GM21381 (cell line): ENCODE data around the gene IKBIP.
"Not testable (repeated sequence)": the region's sequence is repeated elsewhere in the genome, so short reads cannot be mapped to it uniquely, and the experiment has no call there.

Source experiments
- ATAC-seq: cut with Tn5 transposase; IDR thresholded peaks from one replicate; pipeline ENCODE4 v1.9.1; 2021; ENCODE audit warnings: mild to moderate bottlenecking, moderate library complexity; ENCODE audit not compliant: unreplicated experiment

IKBIP gene, protein sequence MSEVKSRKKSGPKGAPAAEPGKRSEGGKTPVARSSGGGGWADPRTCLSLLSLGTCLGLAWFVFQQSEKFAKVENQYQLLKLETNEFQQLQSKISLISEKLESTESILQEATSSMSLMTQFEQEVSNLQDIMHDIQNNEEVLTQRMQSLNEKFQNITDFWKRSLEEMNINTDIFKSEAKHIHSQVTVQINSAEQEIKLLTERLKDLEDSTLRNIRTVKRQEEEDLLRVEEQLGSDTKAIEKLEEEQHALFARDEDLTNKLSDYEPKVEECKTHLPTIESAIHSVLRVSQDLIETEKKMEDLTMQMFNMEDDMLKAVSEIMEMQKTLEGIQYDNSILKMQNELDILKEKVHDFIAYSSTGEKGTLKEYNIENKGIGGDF

DNA sequence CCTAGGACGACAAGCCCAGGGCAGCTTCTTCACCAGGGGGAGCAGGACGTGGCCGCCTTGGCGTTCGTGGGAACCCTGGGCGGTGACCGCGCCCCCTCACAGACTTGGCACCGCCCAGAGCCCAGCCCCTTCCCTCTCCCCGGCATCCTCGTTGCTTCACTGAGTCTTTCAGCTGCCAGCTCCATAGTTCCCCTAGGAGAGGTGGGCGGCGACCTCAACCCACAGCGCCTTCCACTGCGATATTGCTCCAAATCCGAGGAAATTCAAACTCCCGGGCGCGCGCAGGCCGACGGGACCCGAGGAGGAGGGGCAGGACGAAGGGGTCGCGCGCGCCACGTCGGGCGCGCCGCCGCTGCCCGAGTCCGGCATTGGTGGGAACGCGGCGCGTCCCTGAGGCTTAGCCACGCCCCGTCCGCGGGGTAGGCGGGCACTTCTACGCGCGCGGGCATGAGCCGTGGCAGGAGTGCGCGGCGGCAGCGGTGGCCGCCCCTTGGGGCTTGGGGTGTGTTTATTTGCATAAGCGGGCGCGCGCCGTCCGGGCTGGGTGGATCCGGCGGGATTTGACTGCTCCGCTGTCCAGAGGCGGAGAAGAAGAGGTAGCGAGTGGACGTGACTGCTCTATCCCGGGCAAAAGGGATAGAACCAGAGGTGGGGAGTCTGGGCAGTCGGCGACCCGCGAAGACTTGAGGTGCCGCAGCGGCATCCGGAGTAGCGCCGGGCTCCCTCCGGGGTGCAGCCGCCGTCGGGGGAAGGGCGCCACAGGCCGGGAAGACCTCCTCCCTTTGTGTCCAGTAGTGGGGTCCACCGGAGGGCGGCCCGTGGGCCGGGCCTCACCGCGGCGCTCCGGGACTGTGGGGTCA is at the start of gene IKBIP, which contains the start of gene APAF1:
Gene IKBIP (minus strand): TSS at position 77 of the 860 bp plus-strand sequence. CDS start 87 bp downstream, outside the sequence.
Gene APAF1 (plus strand): TSS at position 579 of the 860 bp plus-strand sequence. CDS start 3,070 bp downstream, outside the sequence.
- peak; percentile 84 for ATAC-seq

DNA sequence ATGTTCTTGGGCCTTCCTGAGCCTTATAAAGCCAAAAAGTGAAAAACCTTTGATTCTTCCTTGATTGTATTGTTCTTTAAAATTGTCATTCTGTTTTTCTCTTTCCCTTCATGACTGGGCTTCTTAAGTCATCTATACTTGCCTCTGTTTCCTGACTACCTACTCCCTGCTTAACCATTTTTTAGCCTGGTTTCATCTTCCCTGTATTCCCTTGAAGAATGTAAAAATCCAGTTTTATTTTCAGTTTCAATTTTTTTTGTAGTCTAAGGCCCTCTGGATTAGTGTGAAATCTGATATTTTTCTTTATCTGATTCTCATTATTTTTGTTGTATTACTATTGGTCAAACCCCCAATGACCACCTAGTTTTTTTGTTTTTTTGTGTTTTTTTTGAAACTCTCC is 46.8 kb upstream of the IKBIP start:
- no peak for ATAC-seq

DNA sequence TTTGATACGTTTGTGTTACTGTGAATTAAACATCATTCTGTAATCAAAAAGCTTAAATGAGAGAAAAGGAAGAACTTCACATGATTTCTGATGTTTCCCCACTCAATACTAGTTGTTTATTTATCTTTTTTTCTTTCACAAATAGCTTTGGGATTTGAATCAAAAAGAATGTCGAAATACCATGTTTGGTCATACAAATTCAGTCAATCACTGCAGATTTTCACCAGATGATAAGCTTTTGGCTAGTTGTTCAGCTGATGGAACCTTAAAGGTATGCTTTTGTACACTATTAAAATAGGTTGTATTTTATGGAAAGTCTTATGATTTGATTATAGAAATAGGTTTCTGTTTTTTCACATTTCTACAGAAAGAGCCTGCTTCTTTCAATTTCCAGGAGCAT is 42.0 kb upstream of the IKBIP start:
- no peak for ATAC-seq

DNA sequence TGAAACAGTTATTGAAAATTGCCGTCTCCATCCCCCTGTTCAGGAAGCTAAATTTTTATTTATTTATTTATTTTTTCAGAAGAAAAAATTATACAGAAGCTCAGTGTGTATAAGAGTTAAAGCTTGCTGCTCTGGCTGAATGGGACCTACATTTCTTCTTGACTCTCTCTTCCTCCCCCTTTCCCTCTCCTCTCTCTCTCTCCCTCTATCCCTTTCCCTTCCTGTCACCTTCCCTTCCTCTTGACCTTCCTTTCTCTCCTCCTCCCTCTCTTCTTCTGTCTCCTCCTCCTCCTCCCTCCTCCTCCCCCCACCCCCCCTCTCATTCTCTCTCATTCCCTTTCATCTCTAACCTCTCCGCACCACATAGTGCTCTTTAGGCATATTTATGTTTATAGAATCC is 39.6 kb upstream of the IKBIP start:
- ATAC-seq, result no peak

DNA sequence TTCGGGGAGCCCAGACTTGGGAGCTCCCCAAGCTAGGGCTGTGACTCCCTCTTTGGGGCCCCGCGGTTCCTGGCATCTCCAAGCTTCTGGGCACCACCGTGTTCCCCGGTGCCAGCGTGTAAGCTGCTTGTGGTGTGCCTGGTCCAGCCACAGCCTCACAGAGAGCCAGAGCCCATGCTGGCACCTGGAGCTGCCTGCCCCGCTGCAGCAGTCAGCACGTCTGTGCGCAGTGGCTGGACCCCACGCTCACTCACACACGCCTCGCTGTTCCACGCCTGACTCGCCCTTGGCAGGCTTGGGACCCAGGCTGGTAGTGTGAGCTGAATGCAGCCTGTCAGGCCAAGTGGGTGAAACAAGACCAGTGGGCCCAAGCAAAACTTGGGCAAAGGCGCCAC is 35.0 kb upstream of the IKBIP start:
- ATAC-seq, result no peak

DNA sequence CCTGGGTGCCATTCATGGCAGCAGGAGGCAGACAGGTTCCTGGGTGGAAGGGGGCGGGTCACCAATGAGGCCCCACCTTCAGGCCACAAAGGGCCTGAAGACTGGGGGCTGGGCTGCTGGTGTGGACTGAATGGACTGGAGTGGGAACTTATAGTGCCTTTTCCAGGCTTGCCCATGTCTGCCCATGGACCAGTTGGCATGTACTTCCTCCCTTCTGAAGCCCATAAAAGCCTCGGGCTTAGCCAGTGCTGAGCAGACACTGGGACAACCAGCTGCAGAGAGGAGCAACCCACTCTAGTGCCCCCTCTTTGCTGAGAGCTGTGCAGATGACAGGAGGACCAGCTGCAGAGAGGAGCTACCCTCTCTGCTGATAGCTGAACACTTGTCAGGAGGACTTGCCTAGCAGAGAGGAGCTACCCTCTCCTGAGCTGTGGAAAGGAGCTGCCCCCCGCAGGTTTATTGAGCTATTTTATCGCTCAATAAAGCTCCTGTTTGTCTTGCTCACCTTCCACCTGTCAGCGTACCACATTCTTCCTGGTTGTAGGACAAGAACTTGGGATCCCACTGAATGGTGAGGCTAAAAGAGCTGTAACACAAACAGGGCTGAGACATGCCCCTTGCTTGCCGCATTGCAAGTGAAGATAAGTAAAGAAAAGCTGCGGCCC is 34.5 kb upstream of the IKBIP start:
- no peak for ATAC-seq

DNA sequence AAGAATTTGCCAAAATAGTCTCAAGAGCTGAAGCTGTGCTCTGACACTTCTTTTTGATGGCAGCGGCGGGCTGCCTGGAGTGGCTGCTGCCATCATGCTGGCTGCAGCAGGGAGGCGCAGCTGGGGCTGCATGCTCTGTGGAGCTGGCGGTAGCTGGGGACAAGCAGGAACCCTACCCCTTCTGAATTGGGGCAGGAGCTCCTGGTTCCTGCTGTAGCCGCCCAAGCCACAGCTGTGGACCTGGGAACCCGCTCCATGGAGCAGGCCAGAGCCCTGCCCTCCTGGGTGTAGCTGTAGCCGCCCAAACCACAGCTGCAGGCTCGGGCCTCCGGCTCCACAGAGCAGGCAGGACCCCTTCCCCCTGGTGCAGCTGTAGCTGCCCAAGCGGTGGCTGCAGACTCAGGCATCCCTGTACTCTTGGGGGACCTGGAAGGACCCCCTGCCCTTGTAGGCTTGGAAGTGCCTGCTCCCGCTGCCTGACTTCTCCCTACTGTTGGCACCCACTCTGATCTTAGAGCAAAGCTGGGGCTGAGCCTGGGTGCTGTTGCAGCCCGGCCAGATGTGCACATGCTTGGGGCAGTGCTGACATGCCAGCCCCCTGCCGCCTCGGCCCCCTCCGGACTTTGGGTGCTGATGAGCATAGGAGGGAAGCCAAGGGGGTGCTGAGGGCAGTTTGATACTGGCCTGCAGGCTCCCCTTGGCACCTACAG is 33.8 kb upstream of the IKBIP start:
- ATAC-seq, result no peak

DNA sequence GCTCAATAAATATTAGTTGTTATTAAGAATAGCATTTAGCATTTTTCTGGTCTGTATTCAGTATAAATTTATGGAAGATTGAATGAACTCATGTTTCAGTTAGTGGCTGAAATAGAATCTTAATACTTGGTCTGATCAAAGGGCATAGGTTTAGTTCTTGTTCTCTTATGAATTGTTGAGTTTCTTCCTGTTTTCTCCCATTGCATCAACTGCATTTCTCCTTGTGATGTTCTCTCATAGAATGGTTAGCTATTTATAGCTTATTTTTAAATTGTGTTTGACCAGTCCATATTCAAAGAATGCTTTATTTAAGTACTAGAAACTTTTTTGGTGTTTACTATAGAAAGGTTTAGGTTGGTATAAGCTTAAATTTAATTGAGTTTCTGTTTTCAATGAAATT is 30.3 kb upstream of the IKBIP start:
- no peak for ATAC-seq

DNA sequence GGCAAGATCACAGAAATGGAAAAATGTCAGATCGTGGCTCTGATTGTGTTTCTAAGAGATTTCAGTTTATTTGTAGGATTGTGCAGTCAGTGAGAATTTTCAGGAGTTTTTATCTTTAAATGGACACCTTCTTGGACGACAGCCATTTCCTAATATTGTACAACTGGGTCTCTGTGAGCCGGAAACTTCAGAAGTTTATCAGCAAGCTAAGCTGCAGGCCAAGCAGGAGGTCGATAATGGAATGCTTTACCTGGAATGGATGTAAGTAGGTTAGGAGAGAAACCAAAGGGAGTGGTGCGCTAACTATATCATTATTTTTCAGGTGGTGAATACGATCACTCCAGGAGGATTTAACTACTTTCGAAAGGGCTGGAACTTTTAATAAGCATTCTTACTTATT is 26.9 kb upstream of the IKBIP start:
- no peak for ATAC-seq

DNA sequence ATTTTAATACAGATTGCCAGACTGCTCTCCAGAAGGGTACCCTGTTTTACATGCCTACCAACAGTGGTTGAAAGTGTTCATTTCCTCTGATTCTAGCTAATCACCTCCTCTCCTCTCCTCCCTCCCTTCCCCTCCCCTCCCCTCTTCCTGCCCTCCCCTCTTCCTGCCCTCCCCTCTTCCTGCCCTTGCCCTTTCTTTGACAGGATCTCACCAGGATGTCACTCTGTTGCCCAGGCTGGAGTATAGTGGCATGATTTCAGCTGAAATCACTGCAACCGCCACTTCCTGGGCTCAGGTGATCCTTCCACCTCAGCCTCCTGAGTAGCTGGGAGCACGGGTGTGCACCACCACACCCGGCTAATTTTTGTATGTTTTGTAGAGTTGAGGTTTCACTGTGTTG is 25.2 kb upstream of the IKBIP start:
- no peak for ATAC-seq

DNA sequence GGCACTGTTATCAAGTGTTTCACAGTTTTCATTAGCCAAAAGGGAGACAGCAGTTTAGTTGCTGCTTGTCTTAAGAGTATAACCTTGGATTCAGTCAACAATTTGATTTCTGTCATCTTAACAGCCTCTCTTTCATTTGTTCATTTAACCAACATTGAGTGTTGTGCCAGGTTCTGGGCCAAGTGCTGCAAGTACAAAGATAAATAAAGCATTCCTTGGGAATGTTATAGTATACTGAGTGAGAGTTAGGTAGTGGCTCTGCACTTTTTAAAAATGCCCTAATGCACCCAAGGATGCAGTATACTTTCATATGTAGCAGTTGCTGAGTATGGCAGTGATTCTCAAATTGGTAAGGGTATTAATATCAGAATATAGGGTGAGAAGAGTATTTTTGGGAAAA is 15.9 kb upstream of the IKBIP start:
- ATAC-seq, result no peak

DNA sequence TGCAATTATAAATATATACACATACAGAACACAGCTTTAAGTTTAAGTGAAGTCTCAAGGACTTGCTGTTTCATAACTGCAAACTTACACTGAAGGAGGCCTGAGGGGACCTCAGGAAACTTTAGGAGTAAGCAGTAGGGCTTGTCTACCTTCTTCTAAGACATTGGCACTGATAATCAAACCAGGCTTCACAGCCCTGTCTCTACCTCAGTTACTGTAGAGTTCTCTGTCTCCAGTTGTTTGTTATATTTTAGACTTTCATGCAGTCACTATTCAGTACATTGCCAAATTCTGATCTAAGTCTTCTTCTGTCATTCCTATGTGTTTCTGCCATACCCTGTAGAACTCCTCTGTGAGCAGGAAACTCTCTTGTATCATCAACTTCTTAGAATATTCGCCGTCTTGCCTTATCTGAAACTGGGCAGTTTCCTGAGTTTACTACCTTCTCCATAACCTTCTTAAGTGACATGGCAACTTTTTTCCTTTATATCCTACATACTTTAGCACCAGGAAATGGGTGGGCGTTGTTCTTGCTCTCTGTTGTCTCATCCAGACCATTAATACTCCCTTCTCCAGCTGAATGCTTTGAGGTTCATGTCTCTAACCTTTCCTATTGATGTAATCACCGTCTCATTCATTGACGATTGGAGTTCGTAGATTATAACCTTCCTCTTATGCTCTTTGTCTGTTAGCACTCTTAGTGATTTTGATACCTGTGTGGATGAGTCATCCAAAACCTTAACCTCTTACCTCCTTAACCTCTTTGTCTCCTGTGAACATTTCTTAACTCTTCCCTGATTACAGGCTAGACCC is 11.9 kb upstream of the IKBIP start:
- ATAC-seq, result no peak

DNA sequence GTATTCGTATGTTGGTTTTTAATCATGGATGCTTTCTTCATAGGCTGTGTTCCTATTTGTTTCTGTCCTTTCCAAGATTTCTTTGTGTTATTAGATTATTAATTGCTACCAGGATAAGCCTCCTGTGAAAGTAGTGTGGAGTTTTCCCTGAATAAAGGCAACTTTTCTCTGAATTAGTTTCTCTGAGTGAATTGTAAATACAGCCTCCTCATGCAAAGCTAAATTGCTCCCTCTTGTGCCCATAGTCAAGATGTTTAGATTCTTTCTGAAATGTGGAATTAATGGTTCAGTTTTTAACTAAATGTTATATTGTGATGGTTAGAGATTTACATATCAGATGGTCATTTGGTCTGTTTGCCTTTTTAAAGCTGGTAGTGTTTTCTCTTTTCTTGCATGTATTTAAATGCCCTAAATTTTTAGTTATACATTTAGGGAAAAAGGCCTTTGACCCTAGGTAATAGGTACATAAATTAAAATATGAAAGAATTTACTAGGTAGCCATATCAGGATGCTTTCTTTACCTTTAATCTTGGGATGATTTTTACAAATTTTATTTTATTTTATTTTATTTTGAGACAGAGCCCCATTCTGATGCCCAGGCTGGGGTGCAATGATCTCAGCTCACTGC is 9.4 kb upstream of the IKBIP start:
- no peak for ATAC-seq

DNA sequence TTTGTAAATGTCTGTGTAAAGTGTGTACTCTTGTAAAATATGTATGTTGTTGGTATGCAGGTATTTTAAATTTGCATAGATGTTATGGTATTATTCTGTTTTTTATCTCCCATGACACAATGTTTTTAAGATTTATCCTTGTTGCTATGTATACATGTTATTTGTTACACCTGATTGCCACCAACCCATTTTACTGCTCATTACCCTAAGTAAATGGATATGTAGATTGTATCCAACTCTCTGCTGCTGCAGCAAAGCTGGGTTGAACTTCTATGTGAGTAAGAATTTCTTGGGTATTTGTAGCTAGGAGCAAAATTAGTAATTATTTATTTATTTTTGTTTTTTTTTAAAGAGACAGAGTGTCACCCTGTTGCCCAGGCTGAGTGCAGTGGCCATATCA is 6.7 kb upstream of the IKBIP start:
- no peak for ATAC-seq

DNA sequence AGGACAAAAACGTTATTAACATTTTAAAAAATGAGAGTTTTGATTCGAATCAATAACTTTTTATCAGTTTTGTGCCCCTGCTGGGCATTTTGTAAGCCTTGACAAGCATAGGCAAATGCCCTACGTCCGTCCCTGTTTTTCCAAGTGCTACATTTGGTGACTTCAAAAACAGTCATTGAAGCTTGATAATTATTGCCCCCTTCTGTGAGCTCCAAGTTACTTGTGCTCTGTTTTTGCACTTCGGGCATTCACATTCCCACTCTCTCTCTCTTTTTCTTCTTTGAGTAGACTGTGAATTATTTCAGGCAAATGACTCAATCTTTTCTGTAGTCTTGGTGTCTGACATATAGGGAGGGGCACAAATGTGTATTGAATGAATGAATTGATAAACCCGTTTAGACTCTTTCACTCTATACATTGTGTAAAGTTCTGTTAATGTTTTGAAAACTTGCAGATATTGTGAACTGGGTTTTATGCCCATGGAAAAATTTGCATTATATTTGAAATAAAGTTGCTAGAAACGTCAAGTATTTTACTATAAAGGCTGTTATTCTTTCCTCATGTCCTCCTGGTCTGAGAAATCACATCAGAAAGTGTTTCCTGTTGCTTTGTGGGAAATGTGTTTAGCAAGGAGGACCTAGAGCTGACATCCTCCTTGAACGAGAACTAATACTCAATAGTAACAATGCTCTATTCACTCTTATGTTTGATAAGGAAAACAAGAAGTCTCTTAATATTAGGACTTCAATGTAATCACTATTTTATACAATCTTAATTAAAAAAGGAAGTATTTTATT is 1.9 kb upstream of the IKBIP start:
- ATAC-seq, result no peak

DNA sequence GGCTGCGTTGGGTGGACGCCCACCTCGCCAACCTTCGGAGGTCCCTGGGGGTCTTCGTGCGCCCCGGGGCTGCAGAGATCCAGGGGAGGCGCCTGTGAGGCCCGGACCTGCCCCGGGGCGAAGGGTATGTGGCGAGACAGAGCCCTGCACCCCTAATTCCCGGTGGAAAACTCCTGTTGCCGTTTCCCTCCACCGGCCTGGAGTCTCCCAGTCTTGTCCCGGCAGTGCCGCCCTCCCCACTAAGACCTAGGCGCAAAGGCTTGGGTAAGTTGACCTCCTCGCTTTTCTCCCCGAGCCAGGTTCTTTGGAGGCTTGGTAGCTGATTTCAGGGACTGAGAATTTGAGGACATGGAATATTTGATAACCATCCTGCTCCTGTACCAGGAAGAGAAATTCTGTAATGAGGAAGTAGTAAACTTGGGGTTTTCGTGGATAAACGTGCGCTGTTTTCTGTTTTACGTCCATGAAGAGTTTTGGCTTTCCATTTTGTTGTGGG is 1.0 kb upstream of the IKBIP start:
- ATAC-seq, result peak; percentile 1

DNA sequence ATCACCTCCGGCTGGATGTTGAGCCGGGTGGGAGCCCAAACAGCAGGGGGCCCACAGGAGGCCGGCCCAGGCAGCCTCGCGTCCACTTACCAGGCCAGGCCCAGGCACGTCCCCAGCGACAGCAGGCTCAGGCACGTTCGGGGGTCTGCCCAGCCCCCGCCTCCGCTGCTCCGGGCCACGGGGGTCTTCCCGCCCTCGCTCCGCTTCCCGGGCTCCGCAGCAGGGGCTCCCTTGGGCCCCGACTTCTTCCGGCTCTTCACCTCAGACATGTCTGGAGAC is 216 bp downstream of the IKBIP start:
- ATAC-seq, result peak; percentile 23

DNA sequence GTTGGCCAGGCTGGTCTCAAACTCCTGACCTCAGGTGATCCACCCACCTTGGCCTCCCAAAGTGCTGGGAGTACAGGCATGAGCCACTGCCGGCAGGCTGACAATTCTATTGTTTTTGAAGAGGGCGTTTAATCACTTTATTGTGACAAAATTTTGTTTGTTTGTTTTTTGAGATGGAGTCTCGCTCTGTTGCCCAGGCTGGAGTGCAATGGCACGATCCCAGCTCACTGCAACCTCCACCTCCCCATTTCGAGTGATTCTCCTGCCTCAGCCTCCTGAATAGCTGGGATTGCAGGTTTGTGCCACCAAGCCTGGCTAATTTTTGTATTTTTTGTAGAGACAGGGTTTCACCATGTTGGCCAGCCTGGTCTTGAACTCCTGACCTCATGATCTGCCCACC is 1.8 kb downstream of the IKBIP start:
- not testable (repeated sequence) for ATAC-seq

DNA sequence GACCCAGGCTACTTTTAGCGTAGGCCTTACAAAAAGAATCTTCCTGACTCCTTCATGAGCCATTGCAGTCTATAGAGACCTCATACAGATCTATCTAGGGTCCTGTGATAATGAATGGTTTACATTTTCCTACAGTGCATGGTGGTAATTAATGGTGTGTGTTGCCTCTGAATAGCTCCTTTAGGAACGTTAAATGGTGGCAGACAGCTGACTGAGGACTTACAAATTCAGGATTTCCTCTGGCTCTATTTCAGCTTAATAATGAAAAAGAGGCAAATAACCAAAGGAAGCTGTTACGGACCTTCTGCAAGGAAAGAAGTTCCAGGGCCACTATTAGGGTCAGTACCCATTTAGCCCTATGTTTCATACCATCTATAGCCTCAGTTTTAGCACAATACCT is 5.1 kb downstream of the IKBIP start:
- no peak for ATAC-seq
